Kidney capillary endothelial cell (primary cell): ENCODE measurements around the gene CACNA1C.
"Not testable (repeated sequence)": the region's sequence is repeated elsewhere in the genome, so short reads cannot be mapped to it uniquely, and the experiment has no call there.

ENCODE experiments used
- DNase-seq: peaks from one replicate; pipeline ENCODE4 v3.0.0-alpha.2; 2018; ENCODE audit warnings: low spot score

The CACNA1C gene

GRCh38 chr12:2234646-2235350 lies 182.0 kb downstream of the CACNA1C start:
- DNase-seq: no peak

- no peak for DNase-seq
Observed at GRCh38 chr12:2236506-2237294, 183.9 kb downstream of the CACNA1C start.

- no peak for DNase-seq
Observed at GRCh38 chr12:2238111-2238510, 185.3 kb downstream of the CACNA1C start.

- DNase-seq: no peak
Observed at GRCh38 chr12:2239381-2239871, 186.6 kb downstream of the CACNA1C start.

GRCh38 chr12:2240390-2240789 lies 187.6 kb downstream of the CACNA1C start:
- no peak for DNase-seq

- DNase-seq: no peak
Observed at GRCh38 chr12:2240984-2241383, 188.2 kb downstream of the CACNA1C start.

GRCh38 chr12:2242216-2242615 lies 189.4 kb downstream of the CACNA1C start:
- no peak for DNase-seq

- no peak for DNase-seq
Observed at GRCh38 chr12:2242816-2243215, 190.0 kb downstream of the CACNA1C start.

GRCh38 chr12:2243275-2243674 lies 190.5 kb downstream of the CACNA1C start:
- no peak for DNase-seq

GRCh38 chr12:2244013-2244861 lies 191.4 kb downstream of the CACNA1C start:
- peak; percentile 55 for DNase-seq

- DNase-seq: peak; percentile 35
Observed at GRCh38 chr12:2246358-2246757, 193.6 kb downstream of the CACNA1C start.

GRCh38 chr12:2247120-2247519 lies 194.3 kb downstream of the CACNA1C start:
- DNase-seq: peak; percentile 52

GRCh38 chr12:2247596-2247995 lies 194.8 kb downstream of the CACNA1C start:
- no peak for DNase-seq

GRCh38 chr12:2248087-2248900 lies 195.5 kb downstream of the CACNA1C start:
- peak; percentile 17 for DNase-seq

- no peak for DNase-seq
Observed at GRCh38 chr12:2248901-2249381, 196.2 kb downstream of the CACNA1C start.

GRCh38 chr12:2250797-2251196 lies 198.0 kb downstream of the CACNA1C start:
- no peak for DNase-seq

- DNase-seq: no peak
Observed at GRCh38 chr12:2251526-2252209, 198.9 kb downstream of the CACNA1C start.

GRCh38 chr12:2255311-2255710 lies 202.5 kb downstream of the CACNA1C start:
- no peak for DNase-seq

GRCh38 chr12:2255731-2256130 lies 202.9 kb downstream of the CACNA1C start:
- DNase-seq: not testable (repeated sequence)

GRCh38 chr12:2256453-2256852 lies 203.7 kb downstream of the CACNA1C start:
- DNase-seq: no peak

GRCh38 chr12:2256915-2257314 lies 204.1 kb downstream of the CACNA1C start:
- no peak for DNase-seq
